IMR-90 (cell line): ENCODE data around the gene TCF7L1. TPM values are rescaled to one million over a fixed set of nuclear protein-coding genes. Genes with fewer than 3 reads are reported as not detected.

Experiments
- ATAC-seq: fragments of 200-7000 bp; cut with Tn5 transposase; 2 replicates; pipeline ENCODE4 v1.9.1; 2020; ENCODE audit warnings: low read depth, mild to moderate bottlenecking, moderate library complexity
- BruUV-seq: library from RNA; stranded (reverse); fragments of 400-500 nt; replicated peaks from 2 replicates; lab custom pipeline; 2021; lab: Mats Ljungman, UMichigan
- CTCF ChIA-PET: fragments of 300-600 bp; formaldehyde crosslinking; extraction: SDS; loops from one replicate; lab custom pipeline; 2021; ENCODE audit warnings: antibody characterized with exemption; lab: Yijun Ruan, JAX
- POLR2A ChIA-PET: fragments of 300-600 bp; sonication (Branson Sonifier 250); formaldehyde crosslinking; loops from one replicate; lab custom pipeline; 2022; ENCODE audit warnings: antibody characterized with exemption; ENCODE audit not compliant: unreplicated experiment; lab: Charles Lee
- DNase-seq: peaks from one replicate; pipeline ENCODE4 v3.0.0; 2013
- H2AFZ ChIP-seq: replicated peaks from 2 replicates; pipeline ENCODE3; 2013; ENCODE audit warnings: low read length, mild to moderate bottlenecking; ENCODE audit not compliant: poor library complexity
- H2AK5ac ChIP-seq: 2 replicates; pipeline ENCODE4 v1.6.1; 2013; ENCODE audit warnings: low read depth, low read length, inconsistent platforms
- H2AK9ac ChIP-seq: replicated peaks from 2 replicates; pipeline ENCODE3; 2013; ENCODE audit warnings: mild to moderate bottlenecking, low read depth, low read length, moderate library complexity; ENCODE audit not compliant: poor library complexity
- H2BK120ac ChIP-seq: 2 replicates; pipeline ENCODE4 v1.6.1; 2013; ENCODE audit warnings: low read depth, low read length, inconsistent platforms
- H2BK15ac ChIP-seq: 3 replicates; pipeline ENCODE4 v1.6.1; 2013; ENCODE audit warnings: low read depth, low read length, inconsistent platforms
- H2BK20ac ChIP-seq: 2 replicates; pipeline ENCODE4 v1.6.1; 2013; ENCODE audit warnings: low read depth, mild to moderate bottlenecking, inconsistent platforms, low read length, moderate library complexity
- H2BK5ac ChIP-seq: 2 replicates; pipeline ENCODE4 v1.6.1; 2013; ENCODE audit warnings: mild to moderate bottlenecking, low read depth, low read length, inconsistent platforms; ENCODE audit not compliant: poor library complexity, severe bottlenecking
- H3K14ac ChIP-seq: replicated peaks from 2 replicates; pipeline ENCODE4 v1.6.1; 2013; ENCODE audit warnings: low read depth, low read length, inconsistent platforms
- H3K18ac ChIP-seq: 2 replicates; pipeline ENCODE4 v1.6.1; 2013; ENCODE audit warnings: low read depth, low read length, control low read depth
- H3K23ac ChIP-seq: 2 replicates; pipeline ENCODE4 v1.6.1; 2013; ENCODE audit warnings: low read depth, low read length, inconsistent platforms
- H3K27ac ChIP-seq: 2 replicates; pipeline ENCODE4 v1.5.1; 2013; ENCODE audit warnings: mild to moderate bottlenecking, control low read depth, low read length; ENCODE audit not compliant: insufficient read depth
- H3K27me3 ChIP-seq: 2 replicates; pipeline ENCODE4 v1.6.1; 2013; ENCODE audit warnings: low read length; ENCODE audit not compliant: control insufficient read depth, insufficient read depth
- H3K36me3 ChIP-seq: 2 replicates; pipeline ENCODE4 v1.6.1; 2013; ENCODE audit warnings: low read length, mixed read lengths; ENCODE audit not compliant: control insufficient read depth, insufficient read depth
- H3K4ac ChIP-seq: 2 replicates; pipeline ENCODE4 v1.6.1; 2013; ENCODE audit warnings: low read depth, low read length, inconsistent platforms
- H3K4me1 ChIP-seq: 2 replicates; pipeline ENCODE4 v1.6.1; 2013; ENCODE audit warnings: low read length, mixed read lengths; ENCODE audit not compliant: control insufficient read depth, insufficient read depth
- H3K4me2 ChIP-seq: 2 replicates; pipeline ENCODE4 v1.6.1; 2013; ENCODE audit warnings: low read depth, mild to moderate bottlenecking, control low read depth, low read length, moderate library complexity
- H3K4me3 ChIP-seq: 2 replicates; pipeline ENCODE4 v1.5.1; 2013; ENCODE audit warnings: low read depth, mild to moderate bottlenecking, control low read depth, low read length, moderate library complexity; ENCODE audit not compliant: insufficient read depth
- H3K56ac ChIP-seq: 2 replicates; pipeline ENCODE4 v1.6.1; 2013; ENCODE audit warnings: low read length, inconsistent platforms; ENCODE audit not compliant: insufficient read depth; ENCODE audit errors: extremely low read depth
- H3K79me1 ChIP-seq, 2 experiments: 2 replicates each; pipeline ENCODE4 v1.6.1; 2013; ENCODE audit warnings: low read length in 2 of 2, inconsistent platforms in 1 of 2, low read depth in 1 of 2
- H3K9ac ChIP-seq: 2 replicates; pipeline ENCODE4 v1.6.1; 2013; ENCODE audit warnings: low read depth, low read length, control low read depth
- H3K9me1 ChIP-seq: 2 replicates; pipeline ENCODE4 v1.6.1; 2013; ENCODE audit warnings: low read length, inconsistent platforms; ENCODE audit not compliant: insufficient read depth
- H3K9me3 ChIP-seq: 2 replicates; pipeline ENCODE4 v1.6.1; 2013; ENCODE audit warnings: low read length; ENCODE audit not compliant: control insufficient read depth, insufficient read depth
- H4K20me1 ChIP-seq: 2 replicates; pipeline ENCODE4 v1.6.1; 2013; ENCODE audit warnings: low read length, inconsistent platforms; ENCODE audit not compliant: insufficient read depth
- H4K5ac ChIP-seq: 2 replicates; pipeline ENCODE4 v1.6.1; 2013; ENCODE audit warnings: mild to moderate bottlenecking, low read depth, low read length, control low read depth
- H4K8ac ChIP-seq, 2 experiments: 2 replicates each; pipeline ENCODE4 v1.6.1; 2013; ENCODE audit warnings: low read depth in 2 of 2, low read length in 2 of 2, control low read depth in 1 of 2, inconsistent platforms in 1 of 2
- H4K91ac ChIP-seq: 2 replicates; pipeline ENCODE4 v1.6.1; 2013; ENCODE audit warnings: low read depth, low read length, inconsistent platforms; ENCODE audit not compliant: insufficient read depth
- MAFK ChIP-seq: IDR thresholded peaks from 2 replicates; pipeline ENCODE4 v1.6.1; 2012; ENCODE audit warnings: low read depth, low read length, improper control_type of control experiment
- MAZ ChIP-seq: IDR thresholded peaks from 2 replicates; pipeline ENCODE4 v1.6.1; 2012; ENCODE audit warnings: low read depth, mild to moderate bottlenecking, low read length, improper control_type of control experiment, moderate library complexity, borderline replicate concordance
- RAD21 ChIP-seq: IDR thresholded peaks from 2 replicates; pipeline ENCODE4 v1.6.1; 2012; ENCODE audit warnings: low read length, improper control_type of control experiment
- WGBS, 2 experiments: methylation state at CpG; one replicate each; pipeline versions ENCODE4 v1.1.5 to v1.1.7; 2013; ENCODE audit warnings: missing lambda C conversion rate in 2 of 2; ENCODE audit not compliant: insufficient read length in 1 of 2; ENCODE audit errors: extremely low coverage in 2 of 2; 5-methylcytosine and 5-hydroxymethylcytosine counted together
- dilution Hi-C: fragments of 300-500 bp; cut with HindIII; formaldehyde crosslinking; loops from one replicate; pipeline ENCODE4 v1.14.3; 2018; ENCODE audit warnings: low sequenced_read_pairs; ENCODE audit not compliant: unreplicated experiment
- in situ Hi-C: fragments of 300-500 bp; cut with MboI; formaldehyde crosslinking; loops from 3 replicates; pipeline ENCODE4 v1.14.3; 2019; ENCODE audit warnings: low sequenced_read_pairs, inconsistent platforms, mixed read lengths
- intact Hi-C: fragments of 100-400 bp; cut with micrococcal nuclease; formaldehyde crosslinking; loops from 2 replicates; pipeline ENCODE4 v1.10.0; 2022
- polyA plus RNA-seq, 3 experiments: library from polyadenylated mRNA; depleted of rRNA; stranded (reverse); fragments of >200 nt; gene quantifications; 2 replicates each; pipeline ENCODE4 v1.2.3, GENCODE V29; 2012; ENCODE audit warnings: low replicate concordance in 1 of 3
- total RNA-seq: library from RNA; depleted of rRNA; stranded (reverse); fragments of >200 nt; gene quantifications from 2 replicates; pipeline ENCODE4 v1.2.3, GENCODE V29; 2012
- TF ChIP-seq, protein P1 (sequence below): fragments of 150-350 bp; IDR thresholded peaks from 2 replicates; pipeline ENCODE4 v1.6.1; 2016; ENCODE audit warnings: low read depth, mild to moderate bottlenecking, low read length, moderate library complexity, borderline replicate concordance
- TF ChIP-seq, protein P2 (sequence below): fragments of 150-350 bp; IDR thresholded peaks from 2 replicates; pipeline ENCODE4 v1.6.1; 2017; ENCODE audit warnings: mild to moderate bottlenecking, antibody characterized with exemption, low read length, low read depth

Gene TCF7L1
- total and polyA plus RNA-seq, 2 of the 4 experiments (the other 2 are of a cell fraction) = 0.72 to 11.1 TPM

DNA sequence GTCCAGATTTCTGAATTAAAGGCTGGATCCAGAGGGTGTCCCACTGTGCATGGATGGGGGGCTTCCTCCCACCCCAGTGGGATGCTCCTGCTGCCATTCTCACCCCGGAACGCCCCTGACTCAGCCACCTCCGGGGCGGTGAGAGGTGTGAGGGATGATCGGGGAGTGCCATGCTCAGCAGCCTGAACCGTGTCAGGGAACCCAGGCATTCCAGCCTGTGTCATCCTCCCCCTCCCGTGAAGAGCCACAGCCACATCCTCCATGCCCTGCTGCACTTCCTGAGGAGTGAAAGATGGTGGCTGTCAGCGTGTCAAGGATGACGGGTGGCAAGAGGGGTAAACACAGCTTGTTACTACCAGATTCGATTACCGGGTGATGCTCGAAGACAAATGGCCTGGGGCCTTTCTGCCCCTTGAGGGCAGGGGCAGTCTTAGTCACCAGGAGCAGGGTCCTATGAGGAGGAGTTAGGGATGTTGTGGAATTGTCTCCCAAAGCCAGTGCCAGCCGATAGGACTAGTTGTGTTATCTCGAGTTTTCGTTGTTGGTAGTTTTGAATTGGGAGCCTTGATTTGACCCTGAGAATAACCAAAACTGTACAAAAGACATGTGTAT lies 80.8 kb downstream of the TCF7L1 start:
- Histone ChIP-seq H3K27me3 (no peaks in the 10 kb centered on the region), H3K36me3 (peaks cover 3% of the 10 kb centered on the region), H2BK15ac (no peak overlapping the region), H2BK120ac (no peak overlapping the region), H3K56ac (no peak overlapping the region), H2BK20ac (no peak overlapping the region), H3K9me3 (no peaks in the 10 kb centered on the region), H3K4ac (no peak overlapping the region), H4K91ac (no peak overlapping the region), H2AK5ac (peak overlapping the region; percentile 27; the same call in 1 of the 2 replicates), H3K4me1 (peaks cover 22% of the 10 kb centered on the region), H4K8ac (no peak overlapping the region), H3K27ac (no peak overlapping the region), H4K20me1 (peaks cover 90% of the 10 kb centered on the region), H4K5ac (no peak overlapping the region), H2AK9ac (no peak overlapping the region), H2BK5ac (no peak overlapping the region), H3K4me3 (no peak overlapping the region), H2AFZ (no peak overlapping the region), H3K9ac (no peak overlapping the region), H3K14ac (no peak overlapping the region), H3K9me1 (peaks cover 27% of the 10 kb centered on the region), H3K23ac (no peak overlapping the region), H3K4me2 (no peak overlapping the region), H3K79me1 (peaks cover 33 to 82% of the 10 kb centered on the region in 2 experiments), H3K18ac (no peak overlapping the region)
- in situ Hi-C loops = no loop called here
- 87% methylated on average over 5 of the region's 15 CpGs; no CpG with 5 or more reads in 1 of the 2 experiments for WGBS, 2 experiments
- ChIA-PET POLR2A (no interaction called here), CTCF (no interaction called here)
- intact Hi-C loops = no loop called here
- dilution Hi-C loops = no loop called here
- TF ChIP-seq RAD21 = no peak
- TF ChIP-seq, protein P1, sequence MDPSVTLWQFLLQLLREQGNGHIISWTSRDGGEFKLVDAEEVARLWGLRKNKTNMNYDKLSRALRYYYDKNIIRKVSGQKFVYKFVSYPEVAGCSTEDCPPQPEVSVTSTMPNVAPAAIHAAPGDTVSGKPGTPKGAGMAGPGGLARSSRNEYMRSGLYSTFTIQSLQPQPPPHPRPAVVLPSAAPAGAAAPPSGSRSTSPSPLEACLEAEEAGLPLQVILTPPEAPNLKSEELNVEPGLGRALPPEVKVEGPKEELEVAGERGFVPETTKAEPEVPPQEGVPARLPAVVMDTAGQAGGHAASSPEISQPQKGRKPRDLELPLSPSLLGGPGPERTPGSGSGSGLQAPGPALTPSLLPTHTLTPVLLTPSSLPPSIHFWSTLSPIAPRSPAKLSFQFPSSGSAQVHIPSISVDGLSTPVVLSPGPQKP = no peak
- TF ChIP-seq, protein P2, sequence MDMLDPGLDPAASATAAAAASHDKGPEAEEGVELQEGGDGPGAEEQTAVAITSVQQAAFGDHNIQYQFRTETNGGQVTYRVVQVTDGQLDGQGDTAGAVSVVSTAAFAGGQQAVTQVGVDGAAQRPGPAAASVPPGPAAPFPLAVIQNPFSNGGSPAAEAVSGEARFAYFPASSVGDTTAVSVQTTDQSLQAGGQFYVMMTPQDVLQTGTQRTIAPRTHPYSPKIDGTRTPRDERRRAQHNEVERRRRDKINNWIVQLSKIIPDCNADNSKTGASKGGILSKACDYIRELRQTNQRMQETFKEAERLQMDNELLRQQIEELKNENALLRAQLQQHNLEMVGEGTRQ = no peak
- TF ChIP-seq MAZ = no peak
- no peak for TF ChIP-seq MAFK
- ATAC-seq (no peak), DNase-seq (no peak)
- BruUV-seq = no TSS peak
